GM10847 (cell line): ENCODE measurements around the gene BORCS6.

Source experiments
- POLR2A ChIP-seq: IDR thresholded peaks from 2 replicates; pipeline ENCODE4 v1.6.1; 2011; ENCODE audit not compliant: insufficient read length; ENCODE audit errors: extremely low read depth

Gene BORCS6

GRCh38 chr17:8153957-8154607 is 35.9 kb downstream of the BORCS6 start:
- peak; percentile 16 for TF ChIP-seq POLR2A

DNA sequence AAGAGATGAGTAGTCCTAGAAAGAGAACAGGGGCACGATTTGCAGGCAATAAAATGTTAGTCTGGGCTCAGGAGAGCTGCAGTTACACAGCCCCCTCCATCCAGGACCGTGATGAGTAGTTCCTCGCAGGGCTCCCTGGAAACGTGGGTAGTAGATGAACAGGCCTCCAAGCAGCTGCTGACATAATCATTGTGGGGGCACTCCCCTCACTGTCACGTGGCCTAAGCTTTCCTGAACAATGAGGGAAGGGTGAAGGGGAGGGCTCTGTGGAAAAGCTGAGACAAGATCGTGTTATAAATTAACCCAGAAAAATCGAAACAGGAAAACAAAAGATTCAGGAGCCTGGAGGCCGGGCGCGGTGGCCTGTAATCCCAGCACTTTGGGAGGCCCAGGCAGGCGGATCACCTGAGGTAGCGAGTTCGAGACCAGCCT is 36.4 kb downstream of the BORCS6 start:
- TF ChIP-seq POLR2A = no peak

DNA sequence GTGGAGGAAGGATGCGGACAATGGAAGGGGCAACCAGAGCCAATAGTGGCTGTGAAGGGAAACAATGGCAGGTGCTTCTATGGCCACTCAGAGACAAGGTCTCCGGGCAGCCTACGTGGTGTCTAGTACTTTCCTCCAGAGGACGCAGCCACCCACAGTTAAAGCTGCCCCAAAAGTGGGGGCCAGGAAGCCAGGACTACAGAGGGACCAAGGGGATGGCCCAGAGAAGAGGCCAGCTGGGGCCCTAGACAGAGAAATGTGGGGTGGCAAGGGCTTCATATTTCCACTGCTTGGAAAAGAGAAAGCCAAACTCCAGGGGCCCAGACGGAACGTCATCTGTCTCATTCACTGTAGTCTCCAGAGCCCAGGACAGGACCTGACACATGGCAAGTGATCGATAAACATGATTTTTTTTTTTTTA is 36.9 kb downstream of the BORCS6 start:
- no peak for TF ChIP-seq POLR2A

DNA sequence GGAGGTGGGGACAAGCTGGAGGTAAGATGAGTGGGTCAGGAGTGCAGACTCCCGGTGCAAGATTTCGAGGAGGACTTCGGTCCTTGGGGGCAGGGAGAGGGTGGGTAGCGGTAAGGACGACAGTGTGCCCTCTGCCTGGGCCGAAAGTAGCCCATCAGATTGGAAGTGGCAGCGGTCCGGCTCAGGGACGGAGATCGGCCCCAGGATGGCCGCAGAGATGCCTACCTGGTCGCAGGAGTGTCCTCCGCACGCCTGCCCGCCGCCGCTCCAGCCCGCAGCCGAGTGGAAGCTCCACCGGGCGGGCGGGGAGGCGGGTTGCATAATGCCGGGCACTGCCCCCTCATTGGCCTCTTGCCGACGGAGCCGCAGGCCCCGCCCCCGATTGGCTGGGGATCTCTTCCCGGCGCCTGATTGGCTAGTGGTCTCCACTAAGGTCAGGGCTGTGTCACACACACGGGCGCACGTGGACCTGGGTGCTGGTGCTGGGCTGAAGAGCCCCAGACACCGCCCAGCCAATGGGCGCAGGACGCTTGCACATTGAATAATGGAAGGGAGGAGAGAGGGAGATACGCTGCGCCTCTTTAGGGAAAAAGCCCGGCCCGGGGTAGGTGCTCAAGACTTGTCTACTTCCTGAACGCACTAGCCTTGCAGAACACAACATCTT is 37.7 kb downstream of the BORCS6 start, which contains the start of gene PER1:
TSS of gene PER1 (minus strand) at position 293 of the 664 bp plus-strand sequence. CDS start 1,698 bp downstream, outside the sequence.
- peak; percentile 69 for TF ChIP-seq POLR2A

GRCh38 chr17:8151641-8152111 is 38.3 kb downstream of the BORCS6 start:
- no peak for TF ChIP-seq POLR2A

- no peak for TF ChIP-seq POLR2A
Measured at GRCh38 chr17:8151120-8151640, 38.8 kb downstream of the BORCS6 start.

DNA sequence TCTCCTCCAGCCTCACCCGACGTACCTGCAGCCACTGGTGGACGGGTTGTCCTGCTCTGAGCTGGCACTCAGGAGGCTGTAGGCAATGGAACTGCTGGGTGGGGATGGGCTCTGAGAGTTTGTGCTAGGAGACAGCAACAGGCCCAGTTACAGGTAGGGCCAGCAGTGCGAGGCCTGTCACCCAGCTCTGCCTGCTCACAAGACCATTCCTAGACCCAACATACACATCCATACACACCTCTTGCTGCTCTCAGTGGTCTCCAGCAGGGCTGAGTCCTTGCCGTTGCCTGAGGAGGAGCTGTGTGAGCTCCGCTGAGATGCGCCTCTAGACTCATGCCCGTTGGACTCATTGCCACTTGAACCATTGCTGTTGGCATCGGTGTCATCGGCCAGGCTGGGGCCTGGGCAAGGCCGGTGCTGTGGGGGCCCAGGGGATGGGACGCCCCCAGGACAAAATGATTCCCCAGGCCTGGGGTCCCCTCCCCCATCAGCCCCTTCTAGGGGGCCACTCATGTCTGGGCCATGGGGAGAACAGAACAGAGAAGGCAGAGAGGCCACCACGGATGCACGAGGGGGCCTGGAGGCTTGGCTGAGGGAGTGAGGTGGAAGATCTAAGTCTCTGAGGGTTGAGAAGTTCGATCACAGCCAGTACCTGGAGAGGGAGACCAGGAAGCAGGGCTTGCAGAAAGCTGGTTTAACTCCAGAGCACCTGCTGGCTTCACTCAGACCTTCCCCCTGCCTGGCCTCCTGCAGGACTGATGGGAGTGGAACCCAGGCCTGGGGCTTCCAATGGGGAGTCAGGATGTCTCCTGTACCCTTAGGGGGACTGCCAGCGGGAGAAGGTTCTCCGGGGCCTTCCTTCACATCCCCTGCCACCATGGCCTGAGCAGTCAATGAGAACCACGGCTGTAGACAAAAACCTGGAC is 39.5 kb downstream of the BORCS6 start:
- no peak for TF ChIP-seq POLR2A

DNA sequence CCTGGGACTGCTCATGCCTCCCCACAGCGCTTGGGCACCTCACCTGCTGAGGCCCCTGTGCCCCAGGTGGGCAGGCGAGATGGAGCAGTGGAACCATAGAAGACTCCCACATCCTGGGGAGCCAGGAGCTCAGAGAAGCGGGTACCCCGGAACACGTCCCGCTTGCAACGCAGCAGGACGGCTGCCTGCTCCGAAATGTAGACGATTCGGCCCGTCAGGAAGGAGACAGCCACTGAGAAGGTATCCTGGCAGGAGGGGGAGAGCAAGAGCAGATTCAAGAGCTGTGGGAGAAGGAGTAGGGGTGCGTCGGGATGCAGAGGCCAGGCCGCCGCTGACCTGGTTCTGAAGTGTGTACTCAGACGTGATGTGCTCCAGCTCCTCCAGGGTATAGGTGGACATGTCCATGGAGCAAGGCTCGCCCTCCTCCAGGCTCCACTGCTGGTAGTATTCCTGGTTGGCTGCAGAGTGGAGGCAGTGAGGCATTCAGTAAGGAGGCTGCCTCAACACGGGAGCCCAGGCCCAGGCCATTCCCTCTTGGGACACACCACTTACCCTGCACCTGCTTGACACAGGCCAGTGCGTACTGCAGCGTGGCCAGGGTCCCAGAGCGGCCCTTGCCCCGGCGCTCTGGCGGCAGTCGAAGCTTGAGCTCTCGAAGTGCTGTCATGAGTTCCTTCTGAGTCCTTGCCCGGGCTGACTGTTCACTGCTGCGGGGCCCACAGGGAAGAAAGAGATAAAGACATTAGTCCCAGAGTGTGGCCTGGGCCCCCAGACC is 40.4 kb downstream of the BORCS6 start:
- TF ChIP-seq POLR2A = no peak

GRCh38 chr17:8148560-8148959 is 41.4 kb downstream of the BORCS6 start:
- TF ChIP-seq POLR2A = no peak

- TF ChIP-seq POLR2A = no peak
Measured at GRCh38 chr17:8147805-8148404, 42.1 kb downstream of the BORCS6 start.

- no peak for TF ChIP-seq POLR2A
Measured at GRCh38 chr17:8147141-8147804, 42.7 kb downstream of the BORCS6 start.

DNA sequence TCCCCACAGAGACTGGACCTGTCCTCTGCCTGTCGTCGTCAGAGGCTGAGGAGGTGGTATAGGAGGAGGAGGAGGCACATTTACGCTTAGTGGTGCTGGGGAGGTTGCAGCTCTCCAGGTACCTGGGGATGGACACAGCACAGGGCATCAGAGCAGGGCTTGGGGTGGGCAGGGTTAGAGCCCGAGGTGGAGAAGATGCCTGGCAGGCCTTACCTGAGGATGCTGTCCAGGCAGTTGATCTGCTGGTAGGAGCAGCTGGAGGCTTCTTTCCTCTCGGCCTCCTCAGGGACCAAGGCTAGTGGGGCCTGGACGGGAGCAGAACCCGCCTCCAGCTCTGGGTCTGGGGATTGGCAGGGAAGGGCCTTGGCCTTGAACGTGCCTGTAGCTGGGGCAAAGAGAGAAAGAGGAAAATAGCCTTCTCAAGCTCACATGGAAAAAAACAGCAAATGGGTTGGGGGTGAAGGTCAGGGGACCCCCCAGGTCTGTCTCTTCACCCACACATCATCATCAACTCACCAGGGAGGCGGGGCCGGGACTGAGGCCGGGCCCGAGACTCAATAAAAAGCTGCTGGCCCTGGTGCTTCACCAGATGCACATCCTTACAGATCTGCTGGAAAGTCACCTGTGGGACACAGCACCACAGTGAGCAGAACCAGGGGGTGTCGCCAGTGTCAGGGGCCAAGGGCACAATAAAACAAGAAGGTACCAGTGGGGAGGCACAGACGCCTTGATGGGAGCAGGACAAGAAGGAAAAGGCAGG is 43.4 kb downstream of the BORCS6 start:
- no peak for TF ChIP-seq POLR2A

- no peak for TF ChIP-seq POLR2A
Measured at GRCh38 chr17:8145811-8146210, 44.2 kb downstream of the BORCS6 start.
